ENCODE data around the gene TPPP. TPM values are rescaled to one million over a fixed set of nuclear protein-coding genes. Genes with fewer than 3 reads are reported as not detected.
"Not testable (repeated sequence)": the region's sequence is repeated elsewhere in the genome, so short reads cannot be mapped to it uniquely, and the experiment has no call there.

Gene TPPP
- total RNA-seq, 2 experiments from 2014 or later = 0.18 to 0.20 TPM

GRCh38 chr5:695475-695874 is 2.3 kb upstream of the TPPP start:
- H3K9me3 Mint-ChIP-seq; H3K27ac Mint-ChIP-seq; H3K36me3 Mint-ChIP-seq (ENCODE audit: low read depth); H3K27me3 Mint-ChIP-seq; H3K4me1 Mint-ChIP-seq (ENCODE audit: low read depth); DNase-seq; H3K4me3 Mint-ChIP-seq; CTCF ChIA-PET; intact Hi-C loops (cut with micrococcal nuclease); POLR2A ChIA-PET; ATAC-seq: not testable (repeated sequence)

- H3K9me3 Mint-ChIP-seq; POLR2A ChIA-PET; CTCF ChIA-PET; intact Hi-C loops (cut with micrococcal nuclease); H3K36me3 Mint-ChIP-seq (ENCODE audit: low read depth); H3K4me3 Mint-ChIP-seq; H3K27ac Mint-ChIP-seq; H3K27me3 Mint-ChIP-seq; DNase-seq; H3K4me1 Mint-ChIP-seq (ENCODE audit: low read depth); ATAC-seq: not testable (repeated sequence)
These were observed 885 bp upstream of the TPPP start for GRCh38 chr5:694042-694431.

- H3K4me3 Mint-ChIP-seq; H3K4me1 Mint-ChIP-seq (ENCODE audit: low read depth); CTCF ChIA-PET; H3K36me3 Mint-ChIP-seq (ENCODE audit: low read depth); H3K27me3 Mint-ChIP-seq; DNase-seq; H3K27ac Mint-ChIP-seq; POLR2A ChIA-PET; H3K9me3 Mint-ChIP-seq; intact Hi-C loops (cut with micrococcal nuclease): not testable (repeated sequence)
- peak; percentile 3 for ATAC-seq
These were observed 567 bp downstream of the TPPP start for GRCh38 chr5:692529-693041.

- DNase-seq = no peak
- no peaks in the 10 kb centered on the region for H3K4me1 Mint-ChIP-seq (ENCODE audit: low read depth)
- H3K27me3 Mint-ChIP-seq = peaks cover 3% of the 10 kb centered on the region
- intact Hi-C loops (cut with micrococcal nuclease) = no loop called here
- TF ChIP-seq CTCF (IDR thresholded peaks at IDR 0.05) = no peak
- POLR2A ChIA-PET = no interaction called here
- no peak overlapping the region for H3K4me3 Mint-ChIP-seq
- CTCF ChIA-PET = no interaction called here
- no peak for ATAC-seq
- H3K36me3 Mint-ChIP-seq (ENCODE audit: low read depth) = no peaks in the 10 kb centered on the region
- no peaks in the 10 kb centered on the region for H3K9me3 Mint-ChIP-seq
- H3K27ac Mint-ChIP-seq = no peak overlapping the region
These were observed 1.2 kb downstream of the TPPP start for GRCh38 chr5:691817-692528.

GRCh38 chr5:691049-691448 is 2.1 kb downstream of the TPPP start:
- H3K4me3 Mint-ChIP-seq; H3K4me1 Mint-ChIP-seq (ENCODE audit: low read depth); DNase-seq; CTCF ChIA-PET; H3K36me3 Mint-ChIP-seq (ENCODE audit: low read depth); intact Hi-C loops (cut with micrococcal nuclease); POLR2A ChIA-PET; H3K9me3 Mint-ChIP-seq; H3K27me3 Mint-ChIP-seq; H3K27ac Mint-ChIP-seq: not testable (repeated sequence)
- ATAC-seq = peak; percentile 20

GRCh38 chr5:690293-690692 is 2.9 kb downstream of the TPPP start:
- H3K27ac Mint-ChIP-seq; H3K4me1 Mint-ChIP-seq (ENCODE audit: low read depth); DNase-seq; intact Hi-C loops (cut with micrococcal nuclease); H3K36me3 Mint-ChIP-seq (ENCODE audit: low read depth); H3K4me3 Mint-ChIP-seq; ATAC-seq; POLR2A ChIA-PET; H3K9me3 Mint-ChIP-seq; CTCF ChIA-PET; H3K27me3 Mint-ChIP-seq: not testable (repeated sequence)

GRCh38 chr5:688348-689010 is 4.7 kb downstream of the TPPP start:
- H3K4me3 Mint-ChIP-seq; DNase-seq; H3K27me3 Mint-ChIP-seq; ATAC-seq; H3K36me3 Mint-ChIP-seq (ENCODE audit: low read depth); POLR2A ChIA-PET; H3K27ac Mint-ChIP-seq; H3K9me3 Mint-ChIP-seq; CTCF ChIA-PET; H3K4me1 Mint-ChIP-seq (ENCODE audit: low read depth); intact Hi-C loops (cut with micrococcal nuclease): not testable (repeated sequence)

- CTCF ChIA-PET; intact Hi-C loops (cut with micrococcal nuclease); H3K4me3 Mint-ChIP-seq; H3K4me1 Mint-ChIP-seq (ENCODE audit: low read depth); H3K27me3 Mint-ChIP-seq; POLR2A ChIA-PET; H3K27ac Mint-ChIP-seq; H3K9me3 Mint-ChIP-seq; H3K36me3 Mint-ChIP-seq (ENCODE audit: low read depth); ATAC-seq; DNase-seq: not testable (repeated sequence)
These were observed 6.2 kb downstream of the TPPP start for GRCh38 chr5:686936-687335.

GRCh38 chr5:686172-686523 is 7.0 kb downstream of the TPPP start:
- H3K4me3 Mint-ChIP-seq; H3K36me3 Mint-ChIP-seq (ENCODE audit: low read depth); H3K27me3 Mint-ChIP-seq; CTCF ChIA-PET; POLR2A ChIA-PET; H3K4me1 Mint-ChIP-seq (ENCODE audit: low read depth); intact Hi-C loops (cut with micrococcal nuclease); DNase-seq; ATAC-seq; H3K9me3 Mint-ChIP-seq; H3K27ac Mint-ChIP-seq: not testable (repeated sequence)
